GM21528 (cell line): ENCODE data around the gene DDX46.
"Not testable (repeated sequence)": the region's sequence is repeated elsewhere in the genome, so short reads cannot be mapped to it uniquely, and the experiment has no call there.

Experiments used
- ATAC-seq: cut with Tn5 transposase; IDR thresholded peaks from one replicate; pipeline ENCODE4 v1.9.1; 2021; ENCODE audit warnings: mild to moderate bottlenecking, moderate library complexity; ENCODE audit not compliant: unreplicated experiment, low FRiP score

DDX46 gene, protein sequence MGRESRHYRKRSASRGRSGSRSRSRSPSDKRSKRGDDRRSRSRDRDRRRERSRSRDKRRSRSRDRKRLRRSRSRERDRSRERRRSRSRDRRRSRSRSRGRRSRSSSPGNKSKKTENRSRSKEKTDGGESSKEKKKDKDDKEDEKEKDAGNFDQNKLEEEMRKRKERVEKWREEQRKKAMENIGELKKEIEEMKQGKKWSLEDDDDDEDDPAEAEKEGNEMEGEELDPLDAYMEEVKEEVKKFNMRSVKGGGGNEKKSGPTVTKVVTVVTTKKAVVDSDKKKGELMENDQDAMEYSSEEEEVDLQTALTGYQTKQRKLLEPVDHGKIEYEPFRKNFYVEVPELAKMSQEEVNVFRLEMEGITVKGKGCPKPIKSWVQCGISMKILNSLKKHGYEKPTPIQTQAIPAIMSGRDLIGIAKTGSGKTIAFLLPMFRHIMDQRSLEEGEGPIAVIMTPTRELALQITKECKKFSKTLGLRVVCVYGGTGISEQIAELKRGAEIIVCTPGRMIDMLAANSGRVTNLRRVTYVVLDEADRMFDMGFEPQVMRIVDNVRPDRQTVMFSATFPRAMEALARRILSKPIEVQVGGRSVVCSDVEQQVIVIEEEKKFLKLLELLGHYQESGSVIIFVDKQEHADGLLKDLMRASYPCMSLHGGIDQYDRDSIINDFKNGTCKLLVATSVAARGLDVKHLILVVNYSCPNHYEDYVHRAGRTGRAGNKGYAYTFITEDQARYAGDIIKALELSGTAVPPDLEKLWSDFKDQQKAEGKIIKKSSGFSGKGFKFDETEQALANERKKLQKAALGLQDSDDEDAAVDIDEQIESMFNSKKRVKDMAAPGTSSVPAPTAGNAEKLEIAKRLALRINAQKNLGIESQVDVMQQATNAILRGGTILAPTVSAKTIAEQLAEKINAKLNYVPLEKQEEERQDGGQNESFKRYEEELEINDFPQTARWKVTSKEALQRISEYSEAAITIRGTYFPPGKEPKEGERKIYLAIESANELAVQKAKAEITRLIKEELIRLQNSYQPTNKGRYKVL

DNA sequence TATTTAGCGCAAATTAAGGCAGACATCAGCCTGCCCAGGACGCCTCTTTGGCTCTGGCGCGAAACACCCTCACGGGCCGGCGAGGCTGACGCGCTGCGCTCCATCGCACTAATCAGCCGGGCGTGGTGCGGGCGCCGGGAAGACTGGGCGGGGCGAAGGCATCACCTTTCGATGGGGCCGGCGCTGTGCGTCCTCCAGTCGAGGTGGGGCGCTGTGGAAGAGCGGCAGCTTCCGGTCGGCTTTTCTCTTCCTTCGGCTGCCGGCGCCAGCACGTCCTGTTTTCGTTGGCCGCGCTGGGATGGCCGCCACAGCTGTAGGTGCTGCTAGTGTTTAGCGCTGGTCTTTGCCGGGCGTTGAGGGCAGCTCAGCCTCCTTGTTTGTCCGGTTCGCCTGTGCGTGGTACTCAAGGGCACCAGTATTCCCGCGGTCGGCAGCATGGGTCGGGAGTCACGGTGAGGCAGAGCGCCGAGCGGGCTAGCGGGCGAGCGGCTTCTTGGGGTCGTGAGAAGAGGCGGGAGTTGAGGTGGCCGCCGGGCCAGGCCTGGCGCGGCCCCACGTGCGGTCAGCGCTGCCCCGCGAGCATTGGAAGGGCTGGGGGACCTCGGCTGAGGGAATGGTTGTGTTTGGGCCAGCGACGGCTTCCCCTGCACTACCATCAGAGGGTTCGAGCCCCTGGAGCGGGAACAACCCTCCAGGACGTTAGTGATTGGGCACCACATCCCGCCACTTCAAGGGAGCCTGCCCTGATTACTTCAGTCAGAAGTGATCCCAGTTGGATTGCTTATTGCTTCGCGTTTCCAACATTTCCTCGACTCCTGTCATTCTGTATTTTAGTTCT is at the start of gene DDX46:
TSS of gene DDX46 (plus strand) at position 276 of the 838 bp plus-strand sequence. CDS start at position 436, 160 bp downstream.
- peak; percentile 96 for ATAC-seq

DNA sequence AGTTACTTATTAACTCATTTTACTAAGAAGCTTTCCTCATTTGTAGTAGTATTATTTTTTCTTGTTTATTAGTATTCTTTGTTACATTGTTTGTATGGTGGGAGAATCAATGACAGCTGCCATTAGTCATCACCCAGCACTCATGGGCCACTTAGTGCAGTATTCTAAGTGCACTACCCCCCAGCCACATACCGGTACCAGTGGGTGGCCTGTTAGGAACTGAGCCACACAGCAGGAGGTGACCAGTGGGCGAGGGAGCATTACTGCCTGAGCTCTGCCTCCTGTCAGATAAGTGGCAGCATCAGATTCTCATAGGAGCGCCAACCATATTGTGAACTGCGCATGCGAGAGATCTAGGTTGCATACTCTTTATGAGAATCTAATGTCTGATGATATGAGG is 44.5 kb upstream of the DDX46 start:
- no peak for ATAC-seq

GRCh38 chr5:134714541-134714940 is 44.0 kb upstream of the DDX46 start:
- no peak for ATAC-seq

DNA sequence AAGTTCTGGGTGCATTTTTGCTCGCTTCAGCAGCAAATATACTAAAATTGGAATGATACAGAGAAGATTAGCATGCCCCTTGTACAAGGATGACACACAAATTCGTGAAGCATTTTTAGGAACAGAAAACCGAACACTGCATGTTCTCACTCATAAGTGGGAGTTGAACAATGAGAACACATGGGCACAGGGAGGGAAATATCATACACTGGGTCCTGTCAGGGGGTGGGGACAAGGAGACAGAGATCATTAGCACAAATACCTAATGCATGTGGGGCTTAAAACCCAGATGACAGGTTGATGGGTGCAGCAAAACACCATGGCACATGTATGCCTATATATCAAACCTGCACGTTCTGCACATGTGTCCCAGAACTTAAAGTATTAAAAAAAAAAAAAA is 43.1 kb upstream of the DDX46 start:
- not testable (repeated sequence) for ATAC-seq

DNA sequence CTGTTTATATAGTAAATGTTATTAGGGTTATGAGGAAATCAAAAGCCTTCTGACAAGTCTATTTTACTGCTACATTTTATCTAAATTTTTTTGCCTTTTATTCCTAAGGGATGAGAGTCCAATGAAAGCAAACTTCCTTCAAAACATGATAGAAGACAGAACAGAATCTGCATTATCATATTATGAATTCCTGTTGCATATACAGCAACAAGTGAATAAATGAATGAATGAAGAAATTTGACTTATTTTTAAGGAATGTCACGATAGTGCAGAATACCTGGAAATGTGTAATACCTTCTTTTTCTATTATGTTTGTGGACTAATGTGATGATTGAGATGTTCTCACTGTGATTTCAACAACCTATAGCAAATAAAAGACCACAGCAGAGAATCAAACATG is 33.7 kb upstream of the DDX46 start:
- ATAC-seq = no peak

DNA sequence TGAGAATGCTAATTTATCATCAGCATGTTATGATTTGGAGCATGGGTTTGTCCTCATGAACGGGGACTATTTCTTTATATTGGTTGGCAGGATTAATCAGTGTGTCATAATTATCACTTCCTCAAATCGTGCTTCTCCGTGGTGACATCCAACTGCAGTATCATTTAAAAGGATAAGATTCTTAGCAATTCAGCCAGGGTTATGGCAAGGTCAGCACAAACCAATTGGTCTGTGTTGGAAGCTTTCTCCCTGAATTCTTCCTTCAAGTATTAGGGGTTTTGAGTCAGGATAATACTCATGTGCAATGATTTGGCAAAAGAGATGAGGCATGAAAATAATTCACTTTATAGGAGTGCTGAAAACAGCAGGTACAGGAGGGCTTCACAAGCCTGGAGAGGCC is 25.8 kb upstream of the DDX46 start:
- no peak for ATAC-seq

- ATAC-seq = no peak
Observed at GRCh38 chr5:134735243-134735642, 23.3 kb upstream of the DDX46 start.

DNA sequence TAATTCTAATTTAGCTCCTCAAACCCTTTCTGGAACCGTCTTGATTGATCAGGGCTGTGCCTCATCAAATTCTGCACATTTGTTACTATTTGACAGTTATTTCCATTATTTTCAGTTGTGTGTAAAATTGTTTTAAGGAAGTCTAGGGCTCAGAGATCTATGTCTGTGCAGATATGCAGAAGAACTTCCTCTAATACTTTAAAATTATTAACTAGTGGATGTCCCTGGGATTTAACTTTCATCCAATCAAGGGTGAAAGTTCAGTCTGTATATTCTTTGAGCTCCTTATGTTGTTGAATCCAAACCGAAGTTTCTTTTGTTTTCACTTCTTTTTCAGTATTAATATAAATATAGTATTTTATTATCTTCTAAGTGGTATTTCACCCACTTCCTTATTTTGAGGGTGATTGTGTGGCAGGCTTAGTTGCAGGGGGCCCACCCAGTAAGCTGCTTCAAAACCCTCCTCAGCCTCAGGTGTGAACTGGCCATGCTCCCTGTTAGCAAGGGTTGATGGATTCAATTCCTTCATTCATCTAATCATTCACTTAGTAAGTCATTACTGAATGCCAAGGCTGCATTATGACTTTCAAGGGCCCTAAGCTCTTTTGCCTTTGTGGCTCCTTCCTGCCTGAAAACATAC is 22.3 kb upstream of the DDX46 start:
- no peak for ATAC-seq

GRCh38 chr5:134738133-134738962 is 20.2 kb upstream of the DDX46 start, which contains the start of gene CAMLG:
CAMLG (plus strand) TSS chr5:134738548; CDS start chr5:134738621, 73 bp downstream.
- ATAC-seq = peak; percentile 87

DNA sequence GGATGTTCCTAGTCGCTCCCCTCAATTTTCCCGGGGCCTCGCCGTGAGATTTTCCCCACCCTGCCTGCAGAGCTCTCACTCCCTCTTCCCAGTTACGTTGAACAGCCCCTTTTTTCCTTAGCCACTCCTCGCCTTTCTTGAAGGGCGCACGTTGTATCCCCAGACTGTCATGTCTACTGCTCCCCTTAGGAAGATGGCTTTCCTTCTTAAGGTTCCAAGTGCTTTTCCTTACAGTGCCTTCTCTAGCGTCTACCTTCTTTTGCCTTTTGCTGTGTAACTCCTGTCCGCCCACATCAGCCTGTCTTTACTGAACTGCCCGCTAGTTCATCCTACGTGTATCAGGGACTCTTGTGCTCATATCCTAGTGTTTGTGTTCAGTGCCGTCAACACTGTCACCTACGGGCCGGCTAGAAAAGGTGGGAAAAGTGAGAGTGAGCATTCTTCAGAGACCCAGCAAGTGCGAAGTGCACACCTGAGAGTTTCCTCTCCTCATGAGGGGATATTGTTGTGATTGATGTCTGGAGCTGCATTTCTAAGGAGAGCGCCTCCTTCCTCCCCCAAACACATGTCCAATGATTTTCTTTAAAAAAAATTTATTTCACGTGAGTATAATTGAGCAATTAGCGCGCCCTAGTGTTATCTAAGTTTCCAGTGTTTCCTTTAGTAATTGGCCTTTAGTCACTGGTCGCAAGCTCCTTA is 19.5 kb upstream of the DDX46 start:
- no peak for ATAC-seq

- no peak for ATAC-seq
Observed at GRCh38 chr5:134741052-134741451, 17.5 kb upstream of the DDX46 start.

- ATAC-seq = no peak
Observed at GRCh38 chr5:134742134-134742533, 16.4 kb upstream of the DDX46 start.

GRCh38 chr5:134749415-134749814 is 9.2 kb upstream of the DDX46 start:
- no peak for ATAC-seq

GRCh38 chr5:134758176-134758503 is 439 bp upstream of the DDX46 start:
- peak; percentile 26 for ATAC-seq

DNA sequence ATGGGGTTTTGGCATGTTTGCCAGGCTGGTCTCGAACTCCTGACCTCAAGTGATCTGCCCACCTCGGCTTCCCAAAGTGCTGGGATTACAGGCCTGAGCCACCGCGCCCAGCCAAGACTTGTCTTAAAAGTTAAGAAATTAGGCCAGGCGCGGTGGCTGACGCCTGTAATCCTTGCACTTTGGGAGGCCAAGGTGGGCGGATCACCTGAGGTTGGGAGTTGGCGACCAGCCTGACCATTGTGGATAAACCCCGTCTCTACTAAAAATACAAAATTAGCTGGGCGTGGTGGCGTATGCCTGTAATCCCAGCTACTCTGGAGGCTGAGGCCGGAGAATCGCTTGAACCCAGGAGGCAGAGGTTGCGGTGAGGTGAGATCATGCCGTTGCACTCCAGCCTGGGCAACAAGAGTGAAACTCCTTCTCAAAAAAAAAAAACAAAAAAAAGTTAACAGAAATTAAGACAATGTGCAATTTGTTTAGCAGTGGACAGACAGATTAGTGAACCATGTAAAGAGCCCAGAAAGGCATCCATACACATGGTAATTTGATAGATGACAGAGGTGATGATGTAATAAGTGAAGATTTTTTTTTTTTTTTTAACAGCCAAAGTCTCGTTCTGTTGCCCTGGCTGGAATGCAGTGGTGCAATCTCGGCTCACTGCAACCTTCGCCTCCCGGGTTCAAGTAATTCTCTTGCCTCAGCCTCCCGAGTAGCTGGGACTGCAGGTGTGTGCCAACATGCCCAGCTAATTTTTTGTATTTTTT is 9.1 kb downstream of the DDX46 start:
- ATAC-seq = not testable (repeated sequence)

DNA sequence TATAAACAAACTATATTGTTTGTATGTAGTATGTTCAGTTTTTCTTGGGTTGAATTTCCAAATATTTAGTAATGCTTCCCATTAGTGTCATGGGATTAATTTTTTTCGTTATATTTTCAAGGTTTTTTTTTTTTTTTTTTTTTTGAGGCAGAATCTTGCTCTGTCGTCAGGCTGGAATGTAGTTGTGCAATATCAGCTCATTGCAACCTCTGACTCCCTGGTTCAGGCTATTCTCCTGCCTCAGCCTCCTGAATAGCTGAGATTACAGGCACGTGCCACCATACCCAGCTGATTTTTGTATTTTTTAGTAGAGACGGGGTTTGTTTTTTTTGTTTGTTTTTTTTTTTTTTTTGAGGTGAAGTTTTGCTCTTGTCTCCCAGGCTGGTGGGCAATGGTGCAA is 10.6 kb downstream of the DDX46 start:
- ATAC-seq = no peak

DNA sequence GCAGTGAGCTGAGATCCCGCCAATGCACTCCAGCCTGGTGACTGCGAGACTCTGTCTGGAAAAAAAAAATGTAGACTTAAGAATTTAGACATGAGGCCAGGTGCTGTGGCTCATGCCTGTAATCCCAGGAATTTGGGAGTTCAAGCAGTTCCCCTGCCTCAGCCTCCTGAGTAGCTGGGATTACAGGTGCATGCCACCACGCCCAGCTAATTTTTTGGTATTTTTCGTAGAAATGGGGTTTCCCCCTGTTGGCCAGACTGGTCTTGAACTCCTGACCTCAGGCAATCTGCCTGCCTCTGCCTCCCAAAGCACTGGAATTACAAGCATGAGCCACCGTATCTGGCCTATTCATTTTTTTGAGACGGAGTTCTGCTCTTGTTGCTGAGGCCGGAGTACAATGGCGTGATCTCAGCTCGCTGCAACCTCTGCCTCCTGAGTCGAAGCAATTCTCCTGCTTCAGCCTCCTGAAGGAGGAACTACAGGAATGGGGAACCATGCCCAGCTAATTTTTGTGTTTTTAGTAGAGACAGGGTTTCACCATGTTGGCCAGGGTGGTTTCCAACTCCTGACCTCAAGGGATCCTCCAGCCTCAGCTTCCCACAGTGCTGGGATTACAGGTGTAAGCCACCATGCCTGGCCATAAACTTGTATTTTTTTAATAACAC is 14.0 kb downstream of the DDX46 start:
- no peak for ATAC-seq
